GM10847 (cell line): Measurements from ENCODE around the gene GOLGA2.
A peak's percentile ranks its signal among the peaks of the same experiment; 100 is the strongest.

Source experiments
- POLR2A ChIP-seq: IDR thresholded peaks from 2 replicates; pipeline ENCODE4 v1.6.1; 2011; ENCODE audit not compliant: insufficient read length; ENCODE audit errors: extremely low read depth

GOLGA2 gene

GRCh38 chr9:128275198-128276007, at the start of gene GOLGA2:
Gene GOLGA2, minus strand, starts transcription at chr9:128276007. Its CDS starts 31 bp downstream, at chr9:128275976.
- peak; percentile 8 for TF ChIP-seq POLR2A

GRCh38 chr9:128324401-128324800, 48.6 kb upstream of the GOLGA2 start:
- TF ChIP-seq POLR2A = no peak

- no peak for TF ChIP-seq POLR2A
These were observed 48.0 kb upstream of the GOLGA2 start for GRCh38 chr9:128323791-128324190.

GRCh38 chr9:128323212-128323730, 47.5 kb upstream of the GOLGA2 start:
- no peak for TF ChIP-seq POLR2A

GRCh38 chr9:128322404-128323211, 46.8 kb upstream of the GOLGA2 start, which contains the start of the genes COQ4 and TRUB2:
Gene COQ4, plus strand, starts transcription at chr9:128322839. Its CDS starts 20 bp downstream, at chr9:128322859.
Gene TRUB2, minus strand, starts transcription at chr9:128322447. Its CDS starts 39 bp downstream, at chr9:128322408.
- no peak for TF ChIP-seq POLR2A

- TF ChIP-seq POLR2A = peak; percentile 55
These were observed 46.1 kb upstream of the GOLGA2 start for GRCh38 chr9:128321879-128322403.

GRCh38 chr9:128321343-128321742, 45.5 kb upstream of the GOLGA2 start:
- TF ChIP-seq POLR2A = no peak

GRCh38 chr9:128317629-128318028, 41.8 kb upstream of the GOLGA2 start:
- TF ChIP-seq POLR2A = no peak

GRCh38 chr9:128316421-128316820, 40.6 kb upstream of the GOLGA2 start:
- TF ChIP-seq POLR2A = no peak

- TF ChIP-seq POLR2A = no peak
These were observed 38.9 kb upstream of the GOLGA2 start for GRCh38 chr9:128314697-128315096.

- no peak for TF ChIP-seq POLR2A
These were observed 34.7 kb upstream of the GOLGA2 start for GRCh38 chr9:128310461-128310860.

GRCh38 chr9:128309551-128309950, 33.7 kb upstream of the GOLGA2 start:
- no peak for TF ChIP-seq POLR2A

GRCh38 chr9:128304971-128305288, 29.1 kb upstream of the GOLGA2 start:
- TF ChIP-seq POLR2A = no peak

- TF ChIP-seq POLR2A = no peak
These were observed 28.5 kb upstream of the GOLGA2 start for GRCh38 chr9:128304136-128304970.
